Measurements from ENCODE around the gene AKT2.

GRCh38 chr19:40245506-40246128 lies 39.5 kb downstream of the AKT2 start:
- TF ChIP-seq CTCF (IDR thresholded peaks at IDR 0.05; ENCODE audit: control extremely low read depth in 1 of 3, insufficient read depth in 1 of 3, low read depth in 1 of 3, low read length in 3 of 3) (no peak), CBX5 (IDR thresholded peaks at IDR 0.05; ENCODE audit: low read depth, low read length) (no peak), KDM5A (IDR thresholded peaks at IDR 0.05; ENCODE audit: low read length) (no peak), CBX8 (IDR thresholded peaks at IDR 0.05; ENCODE audit: borderline replicate concordance, low read depth, low read length) (no peak), E2F6 (IDR thresholded peaks at IDR 0.05) (no peak), CHD2 (IDR thresholded peaks at IDR 0.05; ENCODE audit: low read length) (no peak), POLR2AphosphoS5 (IDR thresholded peaks at IDR 0.05; ENCODE audit: low read depth, low read length) (no peak), SIX5 (IDR thresholded peaks at IDR 0.05; ENCODE audit: low read depth, low read length) (no peak)

Measured in H1 (cell line).